SK-N-SH (cell line): ENCODE data around the gene WDR91.

ENCODE experiments used
- CTCF ChIP-seq: fragments of 200-600 bp; sonication (generic); IDR thresholded peaks from 2 replicates; pipeline ENCODE4 v1.6.1; 2017; ENCODE audit warnings: antibody characterized with exemption, mild to moderate bottlenecking, moderate library complexity
- ELF1 ChIP-seq: IDR thresholded peaks from 2 replicates; pipeline ENCODE4 v1.4.0; 2012
- EZH2phosphoT487 ChIP-seq: fragments of 200-600 bp; sonication (generic); IDR thresholded peaks from 2 replicates; pipeline ENCODE4 v1.6.1; 2017; ENCODE audit warnings: low read depth, mixed run types, mild to moderate bottlenecking, antibody characterized with exemption, moderate library complexity, borderline replicate concordance
- POLR2AphosphoS5 ChIP-seq: IDR thresholded peaks from 2 replicates; pipeline ENCODE4 v1.6.1; 2012; ENCODE audit warnings: low read depth, low read length
- RFX5 ChIP-seq: IDR thresholded peaks from 2 replicates; pipeline ENCODE4 v1.6.1; 2012; ENCODE audit warnings: mild to moderate bottlenecking, improper control_type of control experiment, low read length
- TAF1 ChIP-seq: IDR thresholded peaks from 2 replicates; pipeline ENCODE4 v1.6.1; 2012; ENCODE audit warnings: low read depth, mild to moderate bottlenecking, low read length, moderate library complexity, borderline replicate concordance

GRCh38 chr7:135233570-135233969, 22.2 kb upstream of the WDR91 start, which contains the start of gene STRA8:
- TF ChIP-seq CTCF = no peak
- no peak for TF ChIP-seq ELF1
- TF ChIP-seq EZH2phosphoT487 = no peak
- no peak for TF ChIP-seq TAF1
- TF ChIP-seq POLR2AphosphoS5 = no peak
- no peak for TF ChIP-seq RFX5
